ENCODE results near the gene HNRNPA1.

Gene HNRNPA1

GRCh38 chr12:54330442-54330841, 49.9 kb downstream of the HNRNPA1 start:
- no peak for DNase-seq (ENCODE audit: low read depth)
- no peak overlapping the region for H3K4me3 ChIP-seq (ENCODE audit: low read depth, low read length)
- TF ChIP-seq, protein P1, sequence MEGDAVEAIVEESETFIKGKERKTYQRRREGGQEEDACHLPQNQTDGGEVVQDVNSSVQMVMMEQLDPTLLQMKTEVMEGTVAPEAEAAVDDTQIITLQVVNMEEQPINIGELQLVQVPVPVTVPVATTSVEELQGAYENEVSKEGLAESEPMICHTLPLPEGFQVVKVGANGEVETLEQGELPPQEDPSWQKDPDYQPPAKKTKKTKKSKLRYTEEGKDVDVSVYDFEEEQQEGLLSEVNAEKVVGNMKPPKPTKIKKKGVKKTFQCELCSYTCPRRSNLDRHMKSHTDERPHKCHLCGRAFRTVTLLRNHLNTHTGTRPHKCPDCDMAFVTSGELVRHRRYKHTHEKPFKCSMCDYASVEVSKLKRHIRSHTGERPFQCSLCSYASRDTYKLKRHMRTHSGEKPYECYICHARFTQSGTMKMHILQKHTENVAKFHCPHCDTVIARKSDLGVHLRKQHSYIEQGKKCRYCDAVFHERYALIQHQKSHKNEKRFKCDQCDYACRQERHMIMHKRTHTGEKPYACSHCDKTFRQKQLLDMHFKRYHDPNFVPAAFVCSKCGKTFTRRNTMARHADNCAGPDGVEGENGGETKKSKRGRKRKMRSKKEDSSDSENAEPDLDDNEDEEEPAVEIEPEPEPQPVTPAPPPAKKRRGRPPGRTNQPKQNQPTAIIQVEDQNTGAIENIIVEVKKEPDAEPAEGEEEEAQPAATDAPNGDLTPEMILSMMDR (IDR thresholded peaks at IDR 0.05; ENCODE audit: low read depth, low read length, missing control alignments) = no peak

DNA sequence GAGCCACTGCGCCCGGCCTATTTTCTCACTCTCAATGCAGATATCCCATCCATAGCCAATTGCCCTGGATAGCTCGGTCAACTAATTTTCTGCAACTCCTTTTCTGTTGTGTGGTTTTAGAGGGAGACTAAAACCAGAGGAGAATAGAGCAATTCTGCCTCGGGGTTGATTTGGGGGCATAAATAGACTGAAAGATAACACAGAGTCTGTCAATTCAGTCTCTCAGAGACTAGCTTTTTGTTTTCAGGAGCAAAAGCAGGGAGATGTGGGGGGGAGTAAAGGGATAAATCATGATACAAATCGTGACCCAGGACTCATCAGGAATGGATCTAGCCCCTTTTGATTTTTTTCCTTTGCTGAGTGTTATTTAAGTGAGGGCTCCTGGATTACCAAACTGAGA, 50.9 kb downstream of the HNRNPA1 start:
- H3K4me3 ChIP-seq (ENCODE audit: low read depth, low read length) = no peak overlapping the region
- DNase-seq (ENCODE audit: low read depth) = no peak
- TF ChIP-seq, protein P1 (IDR thresholded peaks at IDR 0.05; ENCODE audit: low read depth, low read length, missing control alignments) = no peak

DNA sequence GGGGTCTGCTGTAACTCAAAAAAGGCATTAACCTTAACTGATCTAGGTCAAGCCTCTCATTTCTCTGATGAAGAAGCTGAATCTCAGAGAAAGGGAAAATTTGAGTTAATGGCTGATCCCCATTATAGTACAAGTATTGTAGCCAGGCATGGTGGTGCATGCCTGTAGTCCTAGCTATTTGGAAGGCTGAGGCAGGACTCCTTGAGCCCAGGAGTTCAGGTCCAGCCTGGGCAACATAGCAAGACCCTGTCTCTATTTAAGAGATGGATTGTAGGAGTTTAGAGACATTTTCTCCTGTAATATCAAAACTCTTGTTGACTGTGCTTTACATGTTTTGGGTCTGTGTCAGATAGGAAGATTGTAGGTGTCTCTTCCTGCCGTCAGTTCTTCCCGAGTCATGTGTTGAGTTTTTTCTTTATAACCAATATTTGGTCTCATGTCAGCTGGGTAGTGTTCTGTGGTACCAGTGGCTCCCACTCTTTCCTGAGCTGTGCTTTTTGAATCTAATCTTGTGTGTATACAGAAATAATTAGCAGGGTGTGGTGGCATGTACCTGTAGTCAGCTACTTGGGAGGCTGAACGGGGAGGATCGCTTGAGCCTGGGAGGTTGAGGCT, 53.0 kb downstream of the HNRNPA1 start:
- TF ChIP-seq, protein P1 (IDR thresholded peaks at IDR 0.05; ENCODE audit: low read depth, low read length, missing control alignments) = no peak
- DNase-seq (ENCODE audit: low read depth) = no peak
- H3K4me3 ChIP-seq (ENCODE audit: low read depth, low read length) = no peak overlapping the region

All from GM12864 (cell line).